Measurements from ENCODE around the gene ANKRD33B.
"Not testable (repeated sequence)": the region's sequence is repeated elsewhere in the genome, so short reads cannot be mapped to it uniquely, and the experiment has no call there.

Gene ANKRD33B

GRCh38 chr5:10654566-10654965 is 90.7 kb downstream of the ANKRD33B start:
- no peak for DNase-seq (ENCODE audit: low read depth in 2 of 2, low spot score in 1 of 2)

DNA sequence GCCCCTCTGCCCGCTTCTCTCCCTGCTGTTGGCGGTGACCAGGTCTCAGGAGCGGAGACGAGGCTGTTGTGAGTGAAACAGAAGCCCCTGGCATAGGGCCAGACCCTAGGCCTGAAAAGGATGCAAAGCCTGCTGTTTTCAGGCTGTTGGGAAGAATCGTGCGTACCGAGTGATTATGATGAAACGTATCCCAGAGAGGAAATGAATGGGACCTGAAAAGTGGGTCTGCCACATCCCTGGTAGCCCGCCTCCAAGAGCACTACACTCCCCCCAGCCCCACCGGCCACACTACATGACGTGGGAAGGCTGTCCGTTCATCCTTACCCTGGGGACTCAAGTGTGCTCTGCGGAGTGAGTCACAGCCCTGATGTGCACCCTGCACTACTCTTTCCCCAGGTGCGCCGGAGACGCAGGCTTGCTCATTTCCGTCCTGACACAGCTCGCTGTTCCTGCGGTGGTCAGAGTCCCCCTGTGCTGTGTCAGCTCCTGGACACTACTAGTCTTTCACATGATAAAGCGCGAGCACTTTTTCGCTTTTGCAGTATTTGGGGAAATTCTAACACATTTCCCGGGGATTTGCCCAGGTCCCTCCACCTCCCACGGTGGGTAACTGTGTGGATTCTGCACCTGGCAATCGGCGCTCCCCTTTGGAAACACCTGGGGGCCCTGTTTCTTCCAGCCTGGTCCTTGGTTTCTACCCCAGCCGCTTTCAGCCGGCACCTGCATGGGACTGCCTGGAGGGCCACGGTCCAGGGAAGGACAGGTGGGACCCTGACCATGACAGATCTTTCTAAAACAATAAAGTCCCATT is 91.5 kb downstream of the ANKRD33B start:
- DNase-seq (ENCODE audit: low read depth in 2 of 2, low spot score in 1 of 2) = no peak

DNA sequence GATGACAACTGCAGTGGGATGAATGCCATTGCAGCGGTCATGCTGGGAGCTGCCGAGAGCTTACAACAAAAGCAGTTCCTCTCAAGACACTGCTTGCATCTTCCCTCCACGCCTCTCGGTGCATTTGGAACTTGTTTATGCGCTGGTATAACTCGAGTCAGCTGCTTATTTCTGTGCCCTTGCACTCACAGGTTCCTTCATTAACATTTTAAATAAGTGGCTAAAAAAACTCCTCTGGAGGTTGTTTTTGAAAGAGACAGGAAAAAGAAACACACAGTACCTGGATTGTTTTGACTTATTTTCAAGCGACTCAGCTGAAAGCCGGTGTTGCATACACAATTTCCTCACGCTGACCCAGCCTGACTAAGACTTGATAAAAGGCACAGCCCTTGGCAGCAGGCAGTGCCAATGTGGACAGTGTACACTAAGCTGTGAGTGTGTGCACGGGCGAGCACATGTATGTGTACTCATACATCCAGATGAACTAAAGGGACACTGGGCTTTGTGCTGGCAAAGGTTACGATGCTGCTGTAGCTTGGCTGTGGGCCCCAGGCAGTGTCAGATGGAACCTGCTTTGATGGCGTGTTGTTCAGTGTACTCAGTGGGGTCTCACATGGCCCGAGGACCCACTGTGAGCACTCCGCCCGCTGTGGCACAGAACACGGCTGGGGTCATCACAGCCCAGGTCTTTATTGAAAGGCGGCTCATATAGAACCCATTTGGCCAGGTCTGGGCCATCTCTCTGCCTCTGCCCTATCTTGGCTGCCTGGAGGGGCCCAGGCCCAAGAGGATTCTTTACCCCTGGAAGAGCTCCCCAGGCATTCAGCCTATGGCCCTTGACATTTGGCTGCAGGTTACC is 92.3 kb downstream of the ANKRD33B start:
- no peak for DNase-seq (ENCODE audit: low read depth in 2 of 2, low spot score in 1 of 2)

- no peak for DNase-seq (ENCODE audit: low read depth in 2 of 2, low spot score in 1 of 2)
These were observed 94.4 kb downstream of the ANKRD33B start for GRCh38 chr5:10658265-10658664.

- DNase-seq (ENCODE audit: low read depth in 2 of 2, low spot score in 1 of 2) = no peak
These were observed 96.3 kb downstream of the ANKRD33B start for GRCh38 chr5:10660135-10660534.

- DNase-seq (ENCODE audit: low read depth in 2 of 2, low spot score in 1 of 2) = no peak
These were observed 97.0 kb downstream of the ANKRD33B start for GRCh38 chr5:10660720-10661387.

- DNase-seq (ENCODE audit: low read depth in 2 of 2, low spot score in 1 of 2) = no peak
These were observed 97.5 kb downstream of the ANKRD33B start for GRCh38 chr5:10661401-10661800.

DNA sequence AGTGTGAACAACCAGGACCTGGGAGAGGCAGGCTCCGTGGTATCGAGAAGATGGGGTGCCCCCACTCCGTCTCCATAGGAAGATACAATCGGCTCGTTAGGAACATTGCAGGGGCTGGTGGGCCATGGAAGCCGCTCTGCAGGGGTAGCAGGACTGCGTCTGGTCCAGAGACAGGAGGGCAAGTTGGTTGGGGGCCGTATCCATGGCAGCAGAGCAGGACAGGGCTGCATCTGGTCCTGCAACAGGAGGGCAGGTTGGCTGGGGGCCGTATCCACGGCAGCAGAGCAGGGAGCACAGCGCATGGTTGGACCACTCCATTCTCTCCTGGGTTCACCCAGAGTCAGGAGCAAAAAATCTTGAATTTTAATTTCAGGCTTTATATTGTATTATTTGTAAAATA is 98.2 kb downstream of the ANKRD33B start:
- no peak for DNase-seq (ENCODE audit: low read depth in 2 of 2, low spot score in 1 of 2)

DNA sequence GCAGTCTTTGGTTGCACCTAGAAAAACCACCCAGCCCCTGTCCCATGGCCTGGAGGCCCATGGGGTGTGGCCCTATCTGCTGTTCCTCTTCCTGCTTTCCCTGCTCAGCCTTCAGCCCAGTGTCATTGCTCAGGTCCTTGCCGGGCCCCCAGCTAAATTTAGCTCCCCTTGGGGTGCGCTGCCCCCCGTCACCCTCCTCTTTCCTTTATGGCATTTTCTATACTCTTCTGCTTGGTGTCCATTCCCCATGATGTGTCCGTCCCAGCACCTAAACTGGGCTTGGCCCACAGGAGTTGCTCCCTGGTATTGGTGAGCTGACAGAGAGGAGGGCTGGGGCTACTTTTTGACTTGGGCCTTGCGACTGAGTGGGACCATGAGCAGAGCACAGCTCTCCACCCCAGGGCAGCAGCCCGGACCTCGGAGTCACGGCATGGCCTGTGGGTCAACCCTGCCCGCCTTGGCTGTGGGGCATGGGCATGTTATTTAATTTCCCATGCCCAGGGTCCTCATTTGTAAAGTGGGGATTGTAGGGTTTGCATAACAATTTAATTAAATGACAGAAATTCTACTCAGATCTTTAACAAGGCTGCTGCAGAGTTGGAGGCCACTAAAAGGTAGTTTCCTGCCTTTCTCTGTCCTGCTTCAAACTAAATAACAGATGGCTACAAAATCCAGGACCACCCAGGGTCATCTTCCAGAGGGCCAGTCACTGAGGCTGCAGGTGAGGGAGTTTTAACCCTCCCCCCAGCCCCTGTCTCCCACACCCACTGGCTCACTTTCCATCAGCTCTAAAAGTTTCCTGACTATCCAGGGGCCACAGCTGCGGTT is 99.0 kb downstream of the ANKRD33B start:
- no peak for DNase-seq (ENCODE audit: low read depth in 2 of 2, low spot score in 1 of 2)

DNA sequence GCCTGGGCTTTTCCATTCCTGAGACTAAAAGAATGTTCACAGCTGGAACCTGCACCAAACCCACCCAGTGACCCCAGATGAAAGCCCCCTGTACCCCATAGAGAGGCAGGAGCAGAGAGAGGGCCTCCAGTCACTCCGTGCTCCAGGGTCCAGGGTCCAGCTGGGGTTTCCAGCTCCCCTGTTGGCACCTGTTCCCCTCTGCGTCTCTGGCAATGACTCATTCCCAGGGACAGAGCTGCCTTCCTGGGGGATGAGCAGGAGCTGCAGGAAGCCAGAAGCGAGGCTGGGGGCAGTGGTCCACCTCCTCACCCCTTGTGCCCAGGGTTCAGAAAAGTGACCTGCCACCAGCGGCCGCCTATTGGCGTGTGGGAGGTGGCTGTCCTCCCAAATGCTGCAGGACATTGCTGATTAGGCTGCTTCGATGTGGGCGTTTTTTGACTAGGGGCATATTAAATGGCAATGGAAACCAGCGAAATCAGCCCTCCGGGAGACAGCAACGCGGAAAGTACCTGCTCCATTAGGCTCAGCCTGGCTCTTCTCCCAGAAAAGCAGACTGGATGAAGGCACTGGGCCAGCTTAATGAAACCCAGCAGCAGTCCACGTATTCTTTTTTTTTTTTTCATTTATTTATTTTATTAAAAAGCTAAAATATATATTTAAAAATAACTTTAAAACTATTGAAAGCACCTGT is 99.8 kb downstream of the ANKRD33B start:
- DNase-seq (ENCODE audit: low read depth in 2 of 2, low spot score in 1 of 2) = no peak

DNA sequence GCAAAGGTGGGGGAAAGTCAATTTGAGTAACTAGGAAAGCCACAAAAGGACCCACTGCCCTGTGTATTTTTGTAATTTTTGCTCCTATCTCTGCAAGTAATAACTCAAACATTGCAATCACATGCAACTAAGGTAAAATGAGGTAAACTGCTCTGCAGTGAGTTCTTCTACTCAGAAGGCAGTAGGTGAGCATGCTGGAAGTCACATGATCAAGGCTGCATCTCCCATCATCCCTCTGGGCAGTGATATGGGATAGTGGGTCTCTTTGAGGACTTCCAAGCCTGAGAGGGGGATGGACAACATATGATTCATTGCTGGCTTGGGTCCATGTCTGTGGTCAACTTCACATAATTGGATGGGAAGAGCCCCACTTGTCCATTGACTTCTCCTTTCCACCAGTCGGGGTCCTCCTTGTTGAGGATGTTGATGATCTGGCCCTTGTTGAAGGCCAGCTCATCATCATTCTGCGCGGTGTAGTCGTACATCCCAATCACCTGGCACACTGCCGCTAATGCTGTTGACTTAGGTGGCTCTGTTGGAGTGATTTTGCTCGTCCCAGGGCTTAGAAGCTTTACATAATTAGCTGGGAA is 100.4 kb downstream of the ANKRD33B start:
- not testable (repeated sequence) for DNase-seq (ENCODE audit: low read depth in 2 of 2, low spot score in 1 of 2)

GRCh38 chr5:10665799-10666198 is 101.9 kb downstream of the ANKRD33B start:
- DNase-seq (ENCODE audit: low read depth in 2 of 2, low spot score in 1 of 2) = no peak

DNA sequence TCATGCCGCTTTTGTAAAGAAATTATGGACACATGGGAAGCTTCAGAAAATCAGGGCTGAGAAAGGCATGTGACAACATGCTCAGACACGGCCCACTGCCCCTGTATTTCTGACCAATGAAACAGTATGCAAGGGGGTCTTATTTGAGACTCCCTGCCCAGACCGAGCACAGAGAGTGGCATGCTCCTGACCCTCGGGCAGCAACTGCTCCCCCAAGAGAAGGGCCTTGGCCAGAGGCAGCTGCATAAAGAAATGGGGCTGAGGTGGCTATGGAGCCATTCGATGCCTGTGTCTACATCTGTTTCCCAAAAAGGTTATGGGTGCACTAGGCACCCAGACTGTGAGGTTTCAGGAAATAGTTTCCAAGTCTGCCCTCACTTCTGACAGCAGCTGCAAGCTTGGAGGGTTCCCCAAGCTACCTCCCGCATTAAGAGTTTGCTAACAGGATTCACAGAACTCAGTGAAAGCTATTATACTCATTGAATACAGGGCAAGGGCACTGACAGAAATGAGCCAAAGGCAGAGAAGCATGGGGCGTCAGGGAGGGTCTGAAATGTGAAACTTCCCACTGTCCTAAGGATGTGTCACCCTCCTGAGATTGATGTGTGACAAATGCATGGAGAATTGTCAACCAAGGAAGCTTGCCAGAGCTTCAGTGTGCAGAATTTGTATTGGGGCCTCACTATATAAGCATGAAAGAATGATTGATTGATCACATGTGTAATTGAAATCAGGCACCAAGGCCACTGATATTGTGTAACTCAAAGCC is 102.8 kb downstream of the ANKRD33B start:
- DNase-seq (ENCODE audit: low read depth in 2 of 2, low spot score in 1 of 2) = no peak

- no peak for DNase-seq (ENCODE audit: low read depth in 2 of 2, low spot score in 1 of 2)
These were observed 103.7 kb downstream of the ANKRD33B start for GRCh38 chr5:10667431-10668057.

GRCh38 chr5:10668697-10669096 is 104.8 kb downstream of the ANKRD33B start:
- DNase-seq (ENCODE audit: low read depth in 2 of 2, low spot score in 1 of 2) = no peak

- no peak for DNase-seq (ENCODE audit: low read depth in 2 of 2, low spot score in 1 of 2)
These were observed 106.1 kb downstream of the ANKRD33B start for GRCh38 chr5:10669983-10670382.

DNA sequence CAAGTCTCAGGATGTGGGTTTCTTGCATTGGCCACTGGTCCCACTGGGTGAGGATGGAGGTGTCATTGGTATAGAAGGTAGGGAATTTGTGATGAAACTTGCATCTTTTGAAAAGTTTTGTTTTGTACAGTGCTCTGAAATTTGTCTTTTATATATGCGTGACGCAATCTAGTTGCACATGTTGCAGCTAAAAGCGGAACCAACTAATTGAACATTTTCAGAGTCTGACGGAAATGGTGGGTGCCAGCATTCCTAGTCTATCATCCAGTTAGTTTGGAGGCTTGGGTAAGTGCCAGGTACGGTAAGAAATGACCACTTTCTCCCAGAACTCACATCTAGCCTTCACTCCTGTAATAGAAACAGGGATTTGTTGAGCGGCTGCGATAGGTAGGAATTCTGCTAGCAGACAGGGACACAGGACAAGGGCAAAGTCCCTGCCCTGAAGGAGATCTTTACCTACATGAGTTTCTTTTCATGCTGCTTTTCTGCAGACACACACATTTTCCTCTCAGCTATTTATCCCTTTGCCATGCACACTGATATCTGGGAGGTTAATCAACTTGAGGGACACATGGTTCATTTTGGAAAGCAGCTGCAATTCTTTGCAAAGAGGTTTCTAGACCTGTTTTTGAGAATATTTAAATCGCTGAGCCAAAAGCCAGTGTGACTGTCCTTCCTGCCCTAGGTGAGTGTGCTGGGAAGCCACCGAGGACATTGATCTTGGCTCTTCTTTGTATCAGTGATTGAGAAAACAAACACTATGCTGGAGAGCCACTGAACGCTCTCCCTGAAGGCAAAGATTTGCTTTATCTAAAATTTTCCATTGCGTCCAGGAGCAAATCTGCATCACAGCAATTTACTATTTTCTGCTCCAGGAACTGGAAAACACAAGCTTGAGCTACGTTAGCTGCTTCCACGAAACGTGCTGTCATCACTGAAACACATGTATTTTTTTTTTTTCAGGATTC is 107.5 kb downstream of the ANKRD33B start:
- DNase-seq (ENCODE audit: low read depth in 2 of 2, low spot score in 1 of 2) = no peak
